ENCODE data around the gene TAS2R4.

GRCh38 chr7:141754939-141755338 lies 21.5 kb upstream of the TAS2R4 start:
- no peak for TF ChIP-seq YY1 (IDR thresholded peaks at IDR 0.05; ENCODE audit: insufficient read depth, insufficient read length)
- no peak for TF ChIP-seq ZNF274 (IDR thresholded peaks at IDR 0.05; ENCODE audit: low read depth, low read length)
